MM.1S (cell line): ENCODE results near the gene METTL17.
A peak's percentile ranks its signal among the peaks of the same experiment; 100 is the strongest.
"Not testable (repeated sequence)": the region's sequence is repeated elsewhere in the genome, so short reads cannot be mapped to it uniquely, and the experiment has no call there.

Experiments
- DNase-seq: peaks from one replicate; pipeline ENCODE4 v3.0.0-alpha.2; 2015
- H2AFZ ChIP-seq: fragments of 300-600 bp; sonication (generic); 2 replicates; pipeline ENCODE4 v1.6.0; 2016; ENCODE audit warnings: antibody characterized with exemption, low read length
- H3F3A ChIP-seq: fragments of 300-600 bp; sonication (generic); 2 replicates; pipeline ENCODE4 v1.6.1; 2016; ENCODE audit warnings: mild to moderate bottlenecking, antibody characterized with exemption, low read length, moderate library complexity, mixed read lengths; ENCODE audit not compliant: insufficient read depth
- H3K27ac ChIP-seq: fragments of 300-600 bp; sonication (generic); 2 replicates; pipeline ENCODE4 v1.5.1; 2016; ENCODE audit warnings: mild to moderate bottlenecking, low read length
- H3K27me3 ChIP-seq: fragments of 300-600 bp; sonication (generic); replicated peaks from 2 replicates; pipeline ENCODE4 v1.6.0; 2016; ENCODE audit warnings: low read length; ENCODE audit not compliant: insufficient read depth
- H3K36me3 ChIP-seq: fragments of 300-600 bp; sonication (generic); replicated peaks from 2 replicates; pipeline ENCODE4 v1.6.1; 2016; ENCODE audit warnings: mild to moderate bottlenecking, low read length, mixed read lengths; ENCODE audit not compliant: insufficient read depth
- H3K4me1 ChIP-seq: fragments of 300-600 bp; sonication (generic); 2 replicates; pipeline ENCODE4 v1.6.1; 2016; ENCODE audit warnings: low read length, mixed read lengths
- H3K4me2 ChIP-seq: fragments of 300-600 bp; sonication (generic); 2 replicates; pipeline ENCODE4 v1.6.0; 2016; ENCODE audit warnings: low read depth, low read length
- H3K4me3 ChIP-seq: fragments of 300-600 bp; sonication (generic); 2 replicates; pipeline ENCODE4 v1.5.1; 2016; ENCODE audit warnings: low read length, mixed read lengths
- H3K79me2 ChIP-seq: fragments of 300-600 bp; sonication (generic); 2 replicates; pipeline ENCODE4 v1.6.1; 2016; ENCODE audit warnings: mixed run types, low read length, mixed read lengths
- H3K9ac ChIP-seq: fragments of 300-600 bp; sonication (generic); 2 replicates; pipeline ENCODE4 v1.6.1; 2016; ENCODE audit warnings: low read length, mixed read lengths
- H3K9me2 ChIP-seq: fragments of 300-600 bp; sonication (generic); replicated peaks from 2 replicates; pipeline ENCODE4 v1.6.1; 2016; ENCODE audit warnings: mild to moderate bottlenecking, low read length, mixed read lengths; ENCODE audit not compliant: insufficient read depth
- H3K9me3 ChIP-seq: fragments of 300-600 bp; sonication (generic); replicated peaks from 2 replicates; pipeline ENCODE4 v1.6.1; 2016; ENCODE audit warnings: mild to moderate bottlenecking, low read length, mixed read lengths; ENCODE audit not compliant: insufficient read depth
- H4K20me1 ChIP-seq: fragments of 300-600 bp; sonication (generic); 2 replicates; pipeline ENCODE4 v1.6.1; 2016; ENCODE audit warnings: mild to moderate bottlenecking, low read length, moderate library complexity, mixed read lengths; ENCODE audit not compliant: insufficient read depth
- EZH2 ChIP-seq: fragments of 300-600 bp; sonication (generic); optimal IDR thresholded peaks from 2 replicates; pipeline ENCODE3; 2017; ENCODE audit warnings: low read depth, mild to moderate bottlenecking, antibody characterized with exemption, low read length, mixed read lengths
- EZH2phosphoT487 ChIP-seq: fragments of 300-600 bp; sonication (generic); IDR thresholded peaks from 2 replicates; pipeline ENCODE4 v1.6.1; 2018; ENCODE audit warnings: antibody characterized with exemption, low read length
- TF ChIP-seq, protein P1 (sequence below): fragments of 300-600 bp; sonication (generic); IDR thresholded peaks from 2 replicates; pipeline ENCODE4 v1.5.1; 2016; ENCODE audit warnings: antibody characterized with exemption, low read length, mixed read lengths

The METTL17 gene

DNA sequence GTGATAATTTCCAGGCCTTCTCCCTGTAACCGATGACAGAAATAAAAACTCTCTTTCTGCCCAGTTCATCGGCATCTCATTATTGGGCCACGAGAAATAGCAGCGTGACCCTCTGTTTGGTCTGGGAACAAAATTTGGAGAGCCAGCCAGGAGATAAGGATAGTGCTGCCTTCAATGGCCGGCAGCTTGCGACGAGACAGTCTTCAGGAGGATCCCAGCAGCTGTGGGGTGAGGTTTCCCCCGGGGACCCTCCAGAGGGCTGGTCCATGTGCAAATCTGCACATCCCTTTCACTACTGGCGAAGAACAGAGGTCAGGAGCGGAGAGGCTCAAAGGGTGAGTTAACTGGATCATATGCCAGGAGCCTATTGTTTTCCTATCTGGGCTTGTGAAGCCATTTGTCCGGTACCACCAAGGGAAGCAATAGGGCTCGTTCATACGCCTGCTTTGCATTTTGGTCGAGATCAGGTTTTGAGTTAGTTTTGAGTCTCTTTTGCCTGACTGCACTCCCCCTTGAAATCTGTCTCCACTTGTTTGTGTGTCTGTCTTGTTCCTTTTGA, 14.1 kb downstream of the METTL17 start:
- Histone ChIP-seq H3K4me3 (no peak overlapping the region), H3K9me2 (no peaks in the 10 kb centered on the region), H3K9me3 (no peaks in the 10 kb centered on the region), H3F3A (no peaks in the 10 kb centered on the region), H4K20me1 (no peaks in the 10 kb centered on the region), H3K4me2 (no peak overlapping the region), H3K36me3 (no peaks in the 10 kb centered on the region), H3K79me2 (no peaks in the 10 kb centered on the region), H3K27ac (no peak overlapping the region), H3K4me1 (no peaks in the 10 kb centered on the region), H3K9ac (no peak overlapping the region), H2AFZ (no peak overlapping the region), H3K27me3 (no peaks in the 10 kb centered on the region)
- TF ChIP-seq EZH2 = no peak
- no peak for TF ChIP-seq EZH2phosphoT487
- TF ChIP-seq, protein P1, sequence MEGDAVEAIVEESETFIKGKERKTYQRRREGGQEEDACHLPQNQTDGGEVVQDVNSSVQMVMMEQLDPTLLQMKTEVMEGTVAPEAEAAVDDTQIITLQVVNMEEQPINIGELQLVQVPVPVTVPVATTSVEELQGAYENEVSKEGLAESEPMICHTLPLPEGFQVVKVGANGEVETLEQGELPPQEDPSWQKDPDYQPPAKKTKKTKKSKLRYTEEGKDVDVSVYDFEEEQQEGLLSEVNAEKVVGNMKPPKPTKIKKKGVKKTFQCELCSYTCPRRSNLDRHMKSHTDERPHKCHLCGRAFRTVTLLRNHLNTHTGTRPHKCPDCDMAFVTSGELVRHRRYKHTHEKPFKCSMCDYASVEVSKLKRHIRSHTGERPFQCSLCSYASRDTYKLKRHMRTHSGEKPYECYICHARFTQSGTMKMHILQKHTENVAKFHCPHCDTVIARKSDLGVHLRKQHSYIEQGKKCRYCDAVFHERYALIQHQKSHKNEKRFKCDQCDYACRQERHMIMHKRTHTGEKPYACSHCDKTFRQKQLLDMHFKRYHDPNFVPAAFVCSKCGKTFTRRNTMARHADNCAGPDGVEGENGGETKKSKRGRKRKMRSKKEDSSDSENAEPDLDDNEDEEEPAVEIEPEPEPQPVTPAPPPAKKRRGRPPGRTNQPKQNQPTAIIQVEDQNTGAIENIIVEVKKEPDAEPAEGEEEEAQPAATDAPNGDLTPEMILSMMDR = no peak
- no peak for DNase-seq

DNA sequence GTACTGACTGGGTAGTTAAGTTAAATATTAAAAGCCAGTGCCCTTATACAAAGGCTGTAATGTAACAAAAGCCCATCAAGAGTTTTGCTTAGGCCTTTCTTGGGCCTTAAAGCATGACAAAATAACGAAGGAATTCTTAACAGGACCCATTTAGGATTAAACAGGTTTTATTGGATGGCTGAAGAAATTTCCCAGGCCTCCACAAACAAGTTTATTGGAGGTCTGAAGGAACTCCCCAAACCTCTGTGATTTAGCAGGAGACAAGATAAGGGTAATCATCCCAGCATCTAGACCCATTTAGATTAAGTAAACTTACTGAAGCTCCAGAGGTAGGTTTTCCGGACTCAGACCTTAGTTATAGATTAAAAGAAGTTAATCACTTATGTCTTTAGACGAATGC, 19.9 kb downstream of the METTL17 start:
- H3K4me3 ChIP-seq, H3K27me3 ChIP-seq, H3K4me1 ChIP-seq, H3F3A ChIP-seq, H4K20me1 ChIP-seq, H3K36me3 ChIP-seq, H2AFZ ChIP-seq, H3K79me2 ChIP-seq, H3K9ac ChIP-seq, H3K4me2 ChIP-seq, H3K27ac ChIP-seq, H3K9me3 ChIP-seq, H3K9me2 ChIP-seq, DNase-seq: not testable (repeated sequence)

DNA sequence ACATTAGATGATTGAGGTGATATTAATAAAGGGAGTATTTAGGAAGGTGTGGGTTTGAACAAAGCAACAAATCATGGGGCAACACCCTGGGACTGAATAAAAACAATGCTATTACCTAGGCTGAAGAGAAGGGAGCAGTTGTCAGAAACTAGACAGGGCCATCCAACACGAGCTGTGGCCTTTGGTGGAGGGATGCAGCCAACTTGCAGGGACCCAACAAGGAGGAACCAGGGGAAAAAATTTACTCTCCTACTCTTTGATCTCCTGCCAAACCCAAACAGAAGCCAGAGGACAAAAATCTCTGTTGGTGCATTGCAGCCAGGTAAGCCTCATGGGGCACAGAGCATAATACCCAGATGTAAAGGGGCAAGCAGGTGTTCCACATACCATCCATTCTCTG, 21.4 kb downstream of the METTL17 start:
- Histone ChIP-seq H3F3A (no peaks in the 10 kb centered on the region), H3K4me3 (no peak overlapping the region), H3K36me3 (no peaks in the 10 kb centered on the region), H3K9me2 (no peaks in the 10 kb centered on the region), H3K4me1 (no peaks in the 10 kb centered on the region), H3K27me3 (no peaks in the 10 kb centered on the region), H3K79me2 (no peaks in the 10 kb centered on the region), H3K4me2 (no peak overlapping the region), H2AFZ (no peak overlapping the region), H3K27ac (no peak overlapping the region), H4K20me1 (no peaks in the 10 kb centered on the region), H3K9me3 (no peaks in the 10 kb centered on the region), H3K9ac (no peak overlapping the region)
- no peak for TF ChIP-seq EZH2phosphoT487
- no peak for TF ChIP-seq EZH2
- TF ChIP-seq, protein P1 = no peak
- DNase-seq = no peak

DNA sequence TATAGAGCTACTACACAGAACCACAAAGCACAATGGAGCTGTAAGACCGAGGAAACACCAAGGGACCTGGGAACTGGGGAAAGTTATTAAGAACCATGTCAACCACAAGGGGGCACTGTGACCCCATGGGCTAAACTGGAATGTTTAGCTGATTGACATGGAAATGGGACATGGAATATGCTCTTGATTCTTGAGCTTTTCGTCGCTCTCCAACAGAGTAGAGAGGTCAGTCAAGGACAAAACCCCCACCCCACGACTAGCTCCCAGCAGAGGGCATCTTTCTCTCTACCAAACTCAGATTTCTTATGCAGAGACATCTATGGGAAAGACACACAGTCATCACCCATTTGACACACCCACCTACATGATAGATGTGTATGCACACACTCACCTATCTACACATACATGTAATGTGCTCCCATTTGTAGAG, 25.0 kb downstream of the METTL17 start:
- no peaks in the 10 kb centered on the region for H4K20me1 ChIP-seq
- no peaks in the 10 kb centered on the region for H3K9me3 ChIP-seq
- no peak overlapping the region for H2AFZ ChIP-seq
- H3K4me1 ChIP-seq = no peaks in the 10 kb centered on the region
- H3F3A ChIP-seq = no peaks in the 10 kb centered on the region
- DNase-seq = peak; percentile 53
- no peak overlapping the region for H3K9ac ChIP-seq
- no peak overlapping the region for H3K27ac ChIP-seq
- no peaks in the 10 kb centered on the region for H3K79me2 ChIP-seq
- H3K36me3 ChIP-seq = no peaks in the 10 kb centered on the region
- TF ChIP-seq EZH2 (no peak), EZH2phosphoT487 (no peak)
- TF ChIP-seq, protein P1 = peak; percentile 70
- H3K4me3 ChIP-seq = no peak overlapping the region
- H3K9me2 ChIP-seq = no peaks in the 10 kb centered on the region
- no peaks in the 10 kb centered on the region for H3K27me3 ChIP-seq
- no peak overlapping the region for H3K4me2 ChIP-seq
